ELR (cell line): ENCODE data around the gene JAGN1.
"Not testable (repeated sequence)": the region's sequence is repeated elsewhere in the genome, so short reads cannot be mapped to it uniquely, and the experiment has no call there.

Source experiments
- DNase-seq: peaks from one replicate; pipeline ENCODE4 v3.0.0-alpha.2; 2015; ENCODE audit warnings: low read depth

The JAGN1 gene

GRCh38 chr3:9898467-9899241 is 8.2 kb downstream of the JAGN1 start:
- no peak for DNase-seq

DNA sequence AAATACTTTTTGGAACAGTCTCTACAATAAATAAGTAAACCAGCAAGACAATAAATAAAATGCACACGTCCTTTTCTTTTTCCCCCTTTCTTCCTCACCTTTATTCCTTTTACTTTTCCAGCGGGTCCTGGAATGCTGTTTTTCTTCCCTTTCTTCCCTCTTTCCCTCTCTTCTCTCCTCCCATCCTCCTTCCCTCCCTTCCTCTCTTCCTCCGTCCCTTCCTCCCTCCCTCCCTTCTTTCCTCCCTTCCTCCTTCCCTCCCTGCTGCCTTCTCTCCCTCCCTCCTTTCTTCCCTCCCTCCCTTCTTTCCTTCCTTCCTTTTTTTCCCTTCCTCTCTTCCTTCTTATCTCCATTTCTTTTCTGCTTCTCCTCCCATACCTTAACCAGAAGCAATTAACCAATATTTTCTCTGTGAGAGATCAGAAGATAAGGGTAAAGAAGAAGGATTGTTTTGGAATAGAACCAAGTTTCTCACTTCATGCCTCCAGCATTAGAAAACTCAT is 8.9 kb downstream of the JAGN1 start:
- DNase-seq, result no peak

DNA sequence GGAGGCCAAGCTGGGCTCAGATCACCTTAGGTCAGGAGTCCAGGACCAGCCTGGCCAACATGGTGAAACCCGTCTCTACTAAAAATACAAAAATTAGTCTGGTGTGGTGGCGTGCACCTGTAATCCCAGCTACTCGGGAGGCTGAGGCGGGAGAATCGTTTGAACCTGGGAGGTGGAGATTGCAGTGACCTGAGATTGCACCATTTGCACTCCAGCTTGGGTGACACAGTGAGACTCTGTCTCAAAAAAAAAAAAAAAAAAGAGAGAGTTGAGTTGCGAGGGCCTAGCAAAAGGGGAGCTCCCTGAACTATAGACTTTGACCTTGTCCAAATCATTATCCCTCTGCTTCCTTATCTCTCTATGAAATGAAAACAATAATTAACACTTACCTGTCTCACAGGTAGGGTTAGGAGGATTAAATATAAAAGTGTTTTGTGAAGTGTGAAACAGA is 10.6 kb downstream of the JAGN1 start:
- DNase-seq, result not testable (repeated sequence)

DNA sequence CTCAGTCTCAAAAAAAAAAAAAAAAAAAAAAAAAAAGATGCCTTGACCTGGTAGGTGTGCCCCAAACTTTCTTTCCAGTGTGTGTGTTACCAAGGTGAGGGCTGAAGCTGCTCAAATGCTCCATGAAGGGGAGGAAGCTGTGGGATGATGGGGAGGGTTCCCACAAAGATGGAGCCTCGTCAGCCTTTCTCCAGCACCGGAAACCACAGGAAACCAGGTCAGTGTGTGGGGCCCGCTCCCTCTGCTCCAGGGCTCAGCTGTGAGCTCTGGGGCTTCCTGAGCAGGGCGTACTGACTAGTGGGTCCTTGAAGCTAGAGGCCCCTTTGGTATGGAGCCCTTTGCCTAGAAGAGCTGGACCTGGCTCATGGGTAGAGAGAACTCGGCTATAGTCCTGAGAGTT is 11.6 kb downstream of the JAGN1 start:
- DNase-seq, result no peak

GRCh38 chr3:9902372-9903237 is 12.2 kb downstream of the JAGN1 start, which contains the start of gene IL17RE:
Gene IL17RE (plus strand): TSS chr3:9902848. CDS start chr3:9902933, 85 bp downstream.
- DNase-seq, result no peak

- DNase-seq, result peak; percentile 61
Observed at GRCh38 chr3:9903238-9903624, 12.8 kb downstream of the JAGN1 start.

DNA sequence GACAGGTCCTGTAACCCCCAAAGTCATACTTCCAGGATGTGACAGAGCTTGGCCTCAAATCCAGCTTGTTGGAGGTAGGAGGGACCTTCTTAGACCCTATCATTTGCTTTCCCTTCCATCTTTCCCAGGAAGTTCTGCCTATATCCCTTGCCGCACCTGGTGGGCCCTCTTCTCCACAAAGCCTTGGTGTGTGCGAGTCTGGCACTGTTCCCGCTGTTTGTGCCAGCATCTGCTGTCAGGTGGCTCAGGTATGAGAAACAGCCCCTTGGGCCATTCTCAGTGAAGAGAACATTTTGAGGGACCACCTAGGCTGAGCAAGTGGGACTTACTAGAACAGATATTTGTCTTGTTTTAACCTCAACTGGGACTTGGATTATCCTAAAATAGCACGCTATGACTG is 13.5 kb downstream of the JAGN1 start:
- no peak for DNase-seq

DNA sequence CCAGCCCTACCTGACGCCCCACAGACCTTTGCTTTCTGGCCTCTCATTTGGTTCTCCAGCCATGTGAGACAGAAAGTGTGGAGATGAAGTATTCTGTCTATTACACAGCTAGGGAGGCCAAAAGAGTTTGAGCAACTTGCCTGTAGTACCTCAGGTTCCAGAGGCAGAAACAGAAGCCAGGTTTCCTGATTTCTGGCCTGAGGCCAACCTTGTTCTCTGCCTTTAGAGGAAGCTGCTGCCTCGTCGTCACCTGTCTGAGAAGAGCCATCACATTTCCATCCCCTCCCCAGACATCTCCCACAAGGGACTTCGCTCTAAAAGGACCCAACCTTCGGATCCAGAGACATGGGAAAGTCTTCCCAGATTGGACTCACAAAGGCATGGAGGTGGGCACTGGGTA is 16.1 kb downstream of the JAGN1 start:
- DNase-seq, result no peak

GRCh38 chr3:9908286-9908685 is 17.9 kb downstream of the JAGN1 start:
- no peak for DNase-seq

GRCh38 chr3:9909221-9910013 is 19.0 kb downstream of the JAGN1 start:
- DNase-seq, result no peak

DNA sequence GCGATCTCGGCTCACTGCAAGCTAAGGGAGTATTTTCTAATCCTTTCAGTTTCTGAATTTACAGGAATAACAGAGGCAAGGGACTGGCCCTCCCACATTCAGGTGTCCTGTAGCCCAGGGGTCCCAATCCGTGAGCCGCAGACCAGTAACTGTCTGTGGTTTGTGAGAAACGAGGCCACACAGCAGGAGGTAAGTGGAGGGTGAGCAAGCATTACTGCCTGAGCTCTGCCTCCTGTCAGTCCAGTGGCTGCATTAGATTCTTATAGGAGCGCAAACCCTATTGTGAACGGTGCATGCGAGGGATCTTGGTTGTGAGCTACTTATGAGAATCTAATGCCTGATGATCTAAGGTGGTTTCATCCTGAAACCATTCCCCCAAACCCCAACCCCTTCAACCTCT is 21.5 kb downstream of the JAGN1 start:
- no peak for DNase-seq

GRCh38 chr3:9912294-9912935 is 22.0 kb downstream of the JAGN1 start:
- peak; percentile 79 for DNase-seq

GRCh38 chr3:9913601-9914000 is 23.2 kb downstream of the JAGN1 start:
- no peak for DNase-seq

GRCh38 chr3:9914011-9914410 is 23.6 kb downstream of the JAGN1 start:
- DNase-seq, result no peak

DNA sequence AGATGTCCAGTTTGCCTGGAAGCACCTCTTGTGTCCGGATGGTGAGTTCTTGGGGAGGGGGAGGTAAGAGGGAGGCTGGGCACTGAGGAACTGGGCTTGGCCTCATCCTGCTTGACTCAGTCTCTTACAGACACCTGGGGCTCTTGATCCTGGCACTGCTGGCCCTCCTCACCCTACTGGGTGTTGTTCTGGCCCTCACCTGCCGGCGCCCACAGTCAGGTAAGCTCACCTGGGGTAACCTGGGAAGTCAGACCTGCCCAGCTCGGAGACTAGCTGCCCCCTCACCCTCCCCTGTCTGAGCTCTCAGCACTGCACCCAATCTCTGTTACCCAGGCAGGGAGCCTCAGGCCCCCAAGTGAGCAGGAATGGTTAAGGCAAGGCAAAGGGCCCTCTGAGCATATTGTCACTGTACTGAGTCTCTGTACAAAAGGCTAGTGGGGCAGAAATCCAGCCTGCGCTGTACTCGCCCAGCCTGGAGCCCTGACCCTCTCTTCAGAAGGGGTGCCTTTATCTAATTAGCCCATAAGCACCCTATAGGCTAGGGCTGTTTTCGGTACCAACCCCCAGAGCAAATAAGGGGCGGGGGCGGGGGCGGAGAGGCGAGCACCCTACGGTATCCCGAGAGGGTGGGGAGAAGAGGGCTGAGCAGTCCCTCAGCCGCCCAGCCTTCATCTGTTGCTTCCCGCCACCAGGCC is 24.3 kb downstream of the JAGN1 start:
- DNase-seq, result no peak

DNA sequence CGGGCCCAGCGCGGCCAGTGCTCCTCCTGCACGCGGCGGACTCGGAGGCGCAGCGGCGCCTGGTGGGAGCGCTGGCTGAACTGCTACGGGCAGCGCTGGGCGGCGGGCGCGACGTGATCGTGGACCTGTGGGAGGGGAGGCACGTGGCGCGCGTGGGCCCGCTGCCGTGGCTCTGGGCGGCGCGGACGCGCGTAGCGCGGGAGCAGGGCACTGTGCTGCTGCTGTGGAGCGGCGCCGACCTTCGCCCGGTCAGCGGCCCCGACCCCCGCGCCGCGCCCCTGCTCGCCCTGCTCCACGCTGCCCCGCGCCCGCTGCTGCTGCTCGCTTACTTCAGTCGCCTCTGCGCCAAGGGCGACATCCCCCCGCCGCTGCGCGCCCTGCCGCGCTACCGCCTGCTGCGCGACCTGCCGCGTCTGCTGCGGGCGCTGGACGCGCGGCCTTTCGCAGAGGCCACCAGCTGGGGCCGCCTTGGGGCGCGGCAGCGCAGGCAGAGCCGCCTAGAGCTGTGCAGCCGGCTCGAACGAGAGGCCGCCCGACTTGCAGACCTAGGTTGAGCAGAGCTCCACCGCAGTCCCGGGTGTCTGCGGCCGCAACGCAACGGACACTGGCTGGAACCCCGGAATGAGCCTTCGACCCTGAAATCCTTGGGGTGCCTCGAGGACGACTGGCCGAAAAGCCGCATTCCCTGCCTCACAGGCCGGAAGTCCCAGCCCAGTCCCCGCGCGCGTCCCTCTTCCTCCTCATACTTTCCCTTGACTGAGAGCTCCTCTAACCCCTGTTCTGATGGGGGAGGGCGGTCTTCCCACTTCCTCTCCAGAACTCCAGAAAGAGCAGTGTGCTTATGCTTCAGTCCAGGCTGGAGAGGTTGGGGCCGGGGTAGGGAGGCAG is 25.1 kb downstream of the JAGN1 start:
- peak; percentile 71 for DNase-seq

- DNase-seq, result peak; percentile 56
Observed at GRCh38 chr3:9916346-9916733, 25.9 kb downstream of the JAGN1 start.

- peak; percentile 94 for DNase-seq
Observed at GRCh38 chr3:9916734-9917680, 26.6 kb downstream of the JAGN1 start, which contains the start of gene IL17RC. Gene IL17RC (plus strand): TSS chr3:9917098. CDS start chr3:9917316, 218 bp downstream.

- no peak for DNase-seq
Observed at GRCh38 chr3:9917820-9918219, 27.4 kb downstream of the JAGN1 start.
